ENCODE measurements around the gene JAG1. TPM values are rescaled to one million over a fixed set of nuclear protein-coding genes. Genes with fewer than 3 reads are reported as not detected.

The JAG1 gene
- total RNA-seq, 1 donor: 60.1 TPM

DNA sequence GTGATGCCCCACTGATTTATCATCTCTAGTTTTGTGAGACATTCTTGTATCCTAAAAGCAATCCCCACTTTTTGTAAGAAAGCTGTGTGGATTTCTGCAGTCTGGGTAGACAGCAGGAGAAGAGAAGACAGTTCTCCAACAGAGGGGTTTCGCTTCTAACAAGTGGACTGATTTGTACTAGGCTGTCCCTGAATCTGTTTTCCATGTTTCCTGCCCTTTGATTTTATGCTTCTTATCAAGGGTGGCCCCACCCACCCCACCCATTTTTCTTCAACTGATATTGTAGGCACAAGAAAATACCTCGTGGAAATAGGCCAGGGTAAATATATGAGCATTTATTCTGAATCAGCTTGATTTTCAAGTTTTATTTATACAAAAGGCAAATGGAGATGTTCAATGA is 25.7 kb upstream of the JAG1 start:
- no peaks in the 10 kb centered on the region for H3K4me1 ChIP-seq (ENCODE audit: insufficient read depth, low read length)
- no peaks in the 10 kb centered on the region for H3K9me3 ChIP-seq (ENCODE audit: low read depth, low read length)
- no peak for TF ChIP-seq CTCF (IDR thresholded peaks at IDR 0.05; ENCODE audit: extremely low read depth, low read depth, low read length)

DNA sequence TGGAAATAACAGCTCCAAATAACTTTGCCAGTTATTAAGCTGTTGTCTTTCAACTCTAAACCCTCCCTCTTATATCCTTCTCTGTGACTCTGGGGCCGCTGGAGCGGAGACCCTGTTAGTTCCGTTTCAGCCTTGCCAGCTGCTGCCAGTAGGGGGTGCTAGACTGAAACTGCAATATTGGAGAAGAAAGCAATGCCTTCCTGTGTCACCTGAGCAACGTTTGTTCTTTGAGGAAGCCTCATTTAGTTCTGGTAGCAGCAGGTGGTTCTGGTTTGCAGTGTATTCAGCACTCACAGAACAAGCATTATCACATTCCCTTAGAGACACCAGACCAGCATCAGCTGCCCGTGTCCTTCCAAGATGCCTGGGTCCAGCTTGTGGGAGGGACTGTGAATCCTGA is 22.9 kb upstream of the JAG1 start:
- Histone ChIP-seq H3K27me3 (ENCODE audit: insufficient read depth, low read length) (no peaks in the 10 kb centered on the region), H3K79me2 (ENCODE audit: insufficient read depth, low read length) (no peaks in the 10 kb centered on the region), H3K4me1 (ENCODE audit: insufficient read depth, low read length) (no peaks in the 10 kb centered on the region), H3K4me3 (ENCODE audit: insufficient read depth, low read length) (no peak overlapping the region), H3K9me3 (ENCODE audit: low read depth, low read length) (no peaks in the 10 kb centered on the region), H3K27ac (ENCODE audit: low read depth, low read length) (no peak overlapping the region), H2AFZ (ENCODE audit: low read length) (no peak overlapping the region), H3K4me2 (ENCODE audit: insufficient read depth, low read length) (no peak overlapping the region), H4K20me1 (ENCODE audit: insufficient read depth, low read length) (no peaks in the 10 kb centered on the region), H3K36me3 (ENCODE audit: insufficient read depth, low read length) (no peaks in the 10 kb centered on the region)
- DNase-seq (ENCODE audit: insufficient read length, low spot score, missing footprints): no peak
- TF ChIP-seq CTCF (IDR thresholded peaks at IDR 0.05; ENCODE audit: extremely low read depth, low read depth, low read length): peak; percentile 56

More for the DNA sequence above, 25.7 kb upstream of the JAG1 start:
- Histone ChIP-seq H3K79me2 (ENCODE audit: insufficient read depth, low read length) (no peaks in the 10 kb centered on the region), H3K27me3 (ENCODE audit: insufficient read depth, low read length) (no peaks in the 10 kb centered on the region), H3K36me3 (ENCODE audit: insufficient read depth, low read length) (no peaks in the 10 kb centered on the region), H3K4me2 (ENCODE audit: insufficient read depth, low read length) (no peak overlapping the region), H3K27ac (ENCODE audit: low read depth, low read length) (no peak overlapping the region), H3K4me3 (ENCODE audit: insufficient read depth, low read length) (no peak overlapping the region), H4K20me1 (ENCODE audit: insufficient read depth, low read length) (no peaks in the 10 kb centered on the region), H2AFZ (ENCODE audit: low read length) (no peak overlapping the region)
- no peak for DNase-seq (ENCODE audit: insufficient read length, low spot score, missing footprints)

DNA sequence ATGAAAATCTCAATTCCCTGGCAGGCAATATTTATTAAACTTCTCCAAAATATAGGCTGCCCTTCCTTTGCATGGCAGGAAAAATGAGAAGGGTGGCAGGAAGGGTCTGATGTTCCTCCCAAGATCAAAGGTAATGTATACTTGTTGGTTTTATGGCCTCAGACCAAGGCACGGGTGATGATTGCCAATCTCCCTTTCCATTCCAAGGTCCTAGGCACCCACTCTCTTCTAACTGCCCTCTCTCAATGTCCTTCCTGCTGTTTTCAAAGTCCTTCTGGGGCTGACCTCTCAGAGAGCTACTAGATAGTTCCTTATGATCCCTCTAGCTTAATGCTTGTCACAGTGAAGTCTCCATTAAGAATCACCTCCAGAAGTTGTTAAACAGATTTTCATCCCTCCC is 15.6 kb upstream of the JAG1 start:
- Histone ChIP-seq H3K27me3 (ENCODE audit: insufficient read depth, low read length) (no peaks in the 10 kb centered on the region), H3K4me2 (ENCODE audit: insufficient read depth, low read length) (no peak overlapping the region), H3K4me3 (ENCODE audit: insufficient read depth, low read length) (no peak overlapping the region), H3K36me3 (ENCODE audit: insufficient read depth, low read length) (no peaks in the 10 kb centered on the region), H3K9me3 (ENCODE audit: low read depth, low read length) (no peaks in the 10 kb centered on the region), H2AFZ (ENCODE audit: low read length) (no peak overlapping the region), H3K4me1 (ENCODE audit: insufficient read depth, low read length) (no peaks in the 10 kb centered on the region), H3K79me2 (ENCODE audit: insufficient read depth, low read length) (no peaks in the 10 kb centered on the region), H3K27ac (ENCODE audit: low read depth, low read length) (no peak overlapping the region), H4K20me1 (ENCODE audit: insufficient read depth, low read length) (no peaks in the 10 kb centered on the region)
- TF ChIP-seq CTCF (IDR thresholded peaks at IDR 0.05; ENCODE audit: extremely low read depth, low read depth, low read length): no peak
- DNase-seq (ENCODE audit: insufficient read length, low spot score, missing footprints): no peak

DNA sequence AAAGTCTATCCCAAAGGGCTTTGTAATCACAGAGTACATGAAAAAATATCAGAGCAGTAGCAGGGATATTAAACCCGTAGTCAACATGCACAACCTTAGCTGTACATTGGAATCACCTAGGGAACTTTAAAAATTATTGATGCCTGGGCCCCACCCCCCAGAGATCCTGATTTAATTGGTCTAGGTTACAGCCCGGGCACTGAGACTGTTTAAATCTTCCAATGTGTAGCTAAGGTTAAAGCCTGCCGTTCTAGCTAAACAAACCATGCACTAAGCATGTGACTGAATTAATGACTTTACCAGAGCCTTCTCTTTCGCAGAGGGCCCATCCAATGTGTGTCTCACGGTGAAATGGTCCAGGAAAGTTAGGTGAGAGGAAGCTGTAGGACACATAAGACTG is 14.1 kb upstream of the JAG1 start:
- Histone ChIP-seq H3K27me3 (ENCODE audit: insufficient read depth, low read length) (no peaks in the 10 kb centered on the region), H3K9me3 (ENCODE audit: low read depth, low read length) (no peaks in the 10 kb centered on the region)

More for the DNA sequence above, 14.1 kb upstream of the JAG1 start:
- Histone ChIP-seq H4K20me1 (ENCODE audit: insufficient read depth, low read length) (no peaks in the 10 kb centered on the region), H3K36me3 (ENCODE audit: insufficient read depth, low read length) (no peaks in the 10 kb centered on the region), H3K79me2 (ENCODE audit: insufficient read depth, low read length) (no peaks in the 10 kb centered on the region), H3K27ac (ENCODE audit: low read depth, low read length) (no peak overlapping the region), H2AFZ (ENCODE audit: low read length) (no peak overlapping the region), H3K4me1 (ENCODE audit: insufficient read depth, low read length) (no peaks in the 10 kb centered on the region), H3K4me2 (ENCODE audit: insufficient read depth, low read length) (no peak overlapping the region), H3K4me3 (ENCODE audit: insufficient read depth, low read length) (no peak overlapping the region)
- TF ChIP-seq CTCF (IDR thresholded peaks at IDR 0.05; ENCODE audit: extremely low read depth, low read depth, low read length): no peak
- DNase-seq (ENCODE audit: insufficient read length, low spot score, missing footprints): no peak

Measured in osteoblast (primary cell).